Stimulated activated CD8-positive, alpha-beta memory T cell treated with anti-CD3 and anti-CD28 coated beads, Interleukin-12 subunit alpha, Interleukin-12 subunit beta, amount 100 ng/mL, for 4 hours (primary cell): ENCODE data around the gene PRR29.
"Not testable (repeated sequence)": the region's sequence is repeated elsewhere in the genome, so short reads cannot be mapped to it uniquely, and the experiment has no call there.

Experiments
- DNase-seq: peaks from one replicate; pipeline ENCODE4 v3.0.0-alpha.2; 2020; ENCODE audit warnings: low read depth

The PRR29 gene

GRCh38 chr17:63974594-63975192 lies 23.5 kb upstream of the PRR29 start:
- DNase-seq, result no peak

GRCh38 chr17:63975541-63976092 lies 22.5 kb upstream of the PRR29 start:
- DNase-seq, result no peak

- no peak for DNase-seq
These were observed 21.4 kb upstream of the PRR29 start for GRCh38 chr17:63976702-63977101.

- no peak for DNase-seq
These were observed 19.6 kb upstream of the PRR29 start for GRCh38 chr17:63978272-63979200.

- not testable (repeated sequence) for DNase-seq
These were observed 15.5 kb upstream of the PRR29 start for GRCh38 chr17:63982641-63983040.

- no peak for DNase-seq
These were observed 14.8 kb upstream of the PRR29 start for GRCh38 chr17:63983320-63983719.

GRCh38 chr17:63984236-63984635 lies 13.9 kb upstream of the PRR29 start:
- no peak for DNase-seq

- peak; percentile 24 for DNase-seq
These were observed 13.3 kb upstream of the PRR29 start for GRCh38 chr17:63984651-63985386.

GRCh38 chr17:63985387-63986140 lies 12.6 kb upstream of the PRR29 start:
- DNase-seq, result no peak

GRCh38 chr17:63986821-63987220 lies 11.3 kb upstream of the PRR29 start:
- no peak for DNase-seq

GRCh38 chr17:63987221-63988126 lies 10.7 kb upstream of the PRR29 start:
- DNase-seq, result no peak

GRCh38 chr17:63988127-63988478 lies 10.0 kb upstream of the PRR29 start:
- no peak for DNase-seq

GRCh38 chr17:63988741-63989621 lies 9.2 kb upstream of the PRR29 start:
- no peak for DNase-seq

GRCh38 chr17:63989622-63990345 lies 8.4 kb upstream of the PRR29 start:
- no peak for DNase-seq

GRCh38 chr17:63991611-63992010 lies 6.5 kb upstream of the PRR29 start:
- DNase-seq, result no peak

GRCh38 chr17:63993368-63993985 lies 4.7 kb upstream of the PRR29 start:
- DNase-seq, result no peak

GRCh38 chr17:63995626-63996025 lies 2.5 kb upstream of the PRR29 start:
- DNase-seq, result no peak

- no peak for DNase-seq
These were observed 1.5 kb upstream of the PRR29 start for GRCh38 chr17:63996430-63997182.
